OCI-LY3 (cell line): ENCODE results near the gene COL4A3.

ENCODE experiments used
- H2AFZ ChIP-seq: fragments of 200-600, 300-600 bp; shearing (Covaris generic); 2 replicates; pipeline ENCODE4 v1.6.0; 2014; ENCODE audit warnings: antibody characterized with exemption, low read depth, low read length
- H3K27ac ChIP-seq: fragments of 200-600, 300-600 bp; sonication (generic); 2 replicates; pipeline ENCODE4 v1.5.1; 2014; ENCODE audit warnings: mild to moderate bottlenecking, low read length, moderate library complexity, mixed read lengths
- H3K27me3 ChIP-seq: fragments of 200-600, 300-600 bp; sonication (generic); 2 replicates; pipeline ENCODE4 v1.6.1; 2014; ENCODE audit warnings: low read depth, low read length, mixed read lengths
- H3K36me3 ChIP-seq: fragments of 200-600, 300-600 bp; sonication (generic); replicated peaks from 2 replicates; pipeline ENCODE3; 2014; ENCODE audit warnings: low read depth, low read length, mixed read lengths
- H3K4me1 ChIP-seq: fragments of 300-600, 200-600 bp; sonication (generic); 2 replicates; pipeline ENCODE4 v1.6.1; 2014; ENCODE audit warnings: low read length, mixed read lengths
- H3K4me2 ChIP-seq: fragments of 200-600, 300-600 bp; sonication (generic); 2 replicates; pipeline ENCODE4 v1.6.1; 2014; ENCODE audit warnings: low read length, mixed read lengths
- H3K4me3 ChIP-seq: fragments of 300-600, 200-600 bp; sonication (generic); 2 replicates; pipeline ENCODE4 v1.5.1; 2014; ENCODE audit warnings: antibody characterized with exemption, mild to moderate bottlenecking, low read length, moderate library complexity
- H3K79me2 ChIP-seq: fragments of 300-600, 200-600 bp; shearing (Covaris generic); 2 replicates; pipeline ENCODE4 v1.6.1; 2014; ENCODE audit warnings: mild to moderate bottlenecking, low read length, mixed read lengths
- H3K9ac ChIP-seq: fragments of 300-600, 200-600 bp; shearing (Covaris generic); 2 replicates; pipeline ENCODE4 v1.6.0; 2014; ENCODE audit warnings: mild to moderate bottlenecking, low read length, moderate library complexity
- H3K9me3 ChIP-seq: fragments of 200-600, 300-600 bp; shearing (Covaris generic); 2 replicates; pipeline ENCODE4 v1.6.1; 2014; ENCODE audit warnings: low read length, mixed read lengths; ENCODE audit not compliant: insufficient read depth
- H4K20me1 ChIP-seq: fragments of 200-600, 300-600 bp; sonication (generic); 2 replicates; pipeline ENCODE4 v1.6.1; 2016; ENCODE audit warnings: low read length, mixed read lengths; ENCODE audit not compliant: insufficient read depth
- CTCF ChIP-seq: fragments of 200-600, 300-600 bp; sonication (generic); IDR thresholded peaks from 2 replicates; pipeline ENCODE4 v1.5.1; 2014; ENCODE audit warnings: antibody characterized with exemption, low read length, low read depth
- EZH2phosphoT487 ChIP-seq: fragments of 200-600 bp; shearing (Covaris generic); IDR thresholded peaks from 2 replicates; pipeline ENCODE4 v1.6.1; 2018; ENCODE audit warnings: antibody characterized with exemption, mixed run types, low read depth

Gene COL4A3

GRCh38 chr2:227237786-227238185 is 73.4 kb downstream of the COL4A3 start:
- no peaks in the 10 kb centered on the region for H3K4me1 ChIP-seq
- H3K4me3 ChIP-seq: no peak overlapping the region
- no peaks in the 10 kb centered on the region for H3K27me3 ChIP-seq
- H4K20me1 ChIP-seq: no peaks in the 10 kb centered on the region
- no peak overlapping the region for H3K27ac ChIP-seq
- no peak overlapping the region for H2AFZ ChIP-seq
- H3K79me2 ChIP-seq: no peaks in the 10 kb centered on the region
- H3K9ac ChIP-seq: no peak overlapping the region
- H3K36me3 ChIP-seq: no peaks in the 10 kb centered on the region
- no peaks in the 10 kb centered on the region for H3K9me3 ChIP-seq
- no peak overlapping the region for H3K4me2 ChIP-seq
- no peak for TF ChIP-seq CTCF

GRCh38 chr2:227238238-227239237 is 74.1 kb downstream of the COL4A3 start:
- Histone ChIP-seq H3K9ac (no peak overlapping the region), H3K79me2 (no peaks in the 10 kb centered on the region), H3K27me3 (no peaks in the 10 kb centered on the region), H4K20me1 (no peaks in the 10 kb centered on the region), H3K9me3 (no peaks in the 10 kb centered on the region), H3K27ac (no peak overlapping the region), H2AFZ (no peak overlapping the region), H3K36me3 (no peaks in the 10 kb centered on the region), H3K4me3 (no peak overlapping the region), H3K4me2 (no peak overlapping the region), H3K4me1 (no peaks in the 10 kb centered on the region)
- TF ChIP-seq CTCF (peak; percentile 80), EZH2phosphoT487 (no peak)

- H3K36me3 ChIP-seq: no peaks in the 10 kb centered on the region
- H2AFZ ChIP-seq: no peak overlapping the region
- H3K4me2 ChIP-seq: no peak overlapping the region
- no peak overlapping the region for H3K27ac ChIP-seq
- H3K4me3 ChIP-seq: no peak overlapping the region
- H3K4me1 ChIP-seq: no peaks in the 10 kb centered on the region
- H4K20me1 ChIP-seq: no peaks in the 10 kb centered on the region
- H3K27me3 ChIP-seq: no peaks in the 10 kb centered on the region
- no peaks in the 10 kb centered on the region for H3K79me2 ChIP-seq
- H3K9ac ChIP-seq: no peak overlapping the region
- TF ChIP-seq EZH2phosphoT487: no peak
- TF ChIP-seq CTCF: no peak
- no peaks in the 10 kb centered on the region for H3K9me3 ChIP-seq
Measured at GRCh38 chr2:227241005-227241404, 76.6 kb downstream of the COL4A3 start.

- Histone ChIP-seq H3K27me3 (no peaks in the 10 kb centered on the region), H3K4me1 (no peaks in the 10 kb centered on the region), H3K4me2 (no peak overlapping the region), H3K9ac (no peak overlapping the region), H3K27ac (no peak overlapping the region), H3K36me3 (no peaks in the 10 kb centered on the region), H4K20me1 (no peaks in the 10 kb centered on the region), H3K4me3 (no peak overlapping the region), H3K79me2 (no peaks in the 10 kb centered on the region), H2AFZ (no peak overlapping the region), H3K9me3 (no peaks in the 10 kb centered on the region)
- TF ChIP-seq EZH2phosphoT487: no peak
- no peak for TF ChIP-seq CTCF
Measured at GRCh38 chr2:227248876-227249275, 84.5 kb downstream of the COL4A3 start.
